Measurements from ENCODE around the gene PPP4R4.

DNA sequence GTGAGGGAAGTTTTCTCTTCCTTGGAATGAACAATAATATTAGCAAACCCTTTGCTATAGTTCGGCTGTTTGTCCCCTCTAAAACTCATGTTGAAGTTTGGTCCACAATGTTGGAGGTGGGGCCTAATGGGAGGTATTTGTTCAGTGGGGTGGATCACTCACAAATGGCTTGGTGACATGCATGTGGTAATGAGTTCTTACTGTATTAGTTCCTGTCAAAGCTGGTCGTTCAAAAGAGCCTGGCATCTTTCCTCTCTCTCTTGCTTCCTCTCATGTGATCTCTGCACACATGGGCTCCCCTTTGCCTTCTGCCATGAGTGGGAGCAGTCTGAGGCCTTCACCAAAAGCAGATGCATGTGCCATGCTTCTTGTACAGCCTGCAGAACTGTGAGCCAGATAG, 13.1 kb upstream of the PPP4R4 start:
- TF ChIP-seq EZH2 (IDR thresholded peaks at IDR 0.05) (no peak), ZBTB33 (IDR thresholded peaks at IDR 0.05; ENCODE audit: extremely low read depth, insufficient replicate concordance, low read length) (no peak), POLR2A (IDR thresholded peaks at IDR 0.05; ENCODE audit: borderline replicate concordance, extremely low read depth, insufficient read depth, insufficient read length) (no peak), ZNF274 (IDR thresholded peaks at IDR 0.05; ENCODE audit: low read depth, low read length) (no peak), TCF7L2 (IDR thresholded peaks at IDR 0.05; ENCODE audit: borderline replicate concordance, extremely low read depth, insufficient read depth, insufficient read length) (no peak), EZH2phosphoT487 (IDR thresholded peaks at IDR 0.05; ENCODE audit: borderline replicate concordance) (no peak)
- TF ChIP-seq, protein P1, sequence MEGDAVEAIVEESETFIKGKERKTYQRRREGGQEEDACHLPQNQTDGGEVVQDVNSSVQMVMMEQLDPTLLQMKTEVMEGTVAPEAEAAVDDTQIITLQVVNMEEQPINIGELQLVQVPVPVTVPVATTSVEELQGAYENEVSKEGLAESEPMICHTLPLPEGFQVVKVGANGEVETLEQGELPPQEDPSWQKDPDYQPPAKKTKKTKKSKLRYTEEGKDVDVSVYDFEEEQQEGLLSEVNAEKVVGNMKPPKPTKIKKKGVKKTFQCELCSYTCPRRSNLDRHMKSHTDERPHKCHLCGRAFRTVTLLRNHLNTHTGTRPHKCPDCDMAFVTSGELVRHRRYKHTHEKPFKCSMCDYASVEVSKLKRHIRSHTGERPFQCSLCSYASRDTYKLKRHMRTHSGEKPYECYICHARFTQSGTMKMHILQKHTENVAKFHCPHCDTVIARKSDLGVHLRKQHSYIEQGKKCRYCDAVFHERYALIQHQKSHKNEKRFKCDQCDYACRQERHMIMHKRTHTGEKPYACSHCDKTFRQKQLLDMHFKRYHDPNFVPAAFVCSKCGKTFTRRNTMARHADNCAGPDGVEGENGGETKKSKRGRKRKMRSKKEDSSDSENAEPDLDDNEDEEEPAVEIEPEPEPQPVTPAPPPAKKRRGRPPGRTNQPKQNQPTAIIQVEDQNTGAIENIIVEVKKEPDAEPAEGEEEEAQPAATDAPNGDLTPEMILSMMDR (IDR thresholded peaks at IDR 0.05 in 2 of 3, conservative IDR thresholded peaks at IDR 0.05 in 1 of 3; ENCODE audit: borderline replicate concordance in 1 of 3, insufficient read depth in 1 of 3, low read depth in 2 of 3, low read length in 2 of 3) = no peak
- TF ChIP-seq, protein P2, sequence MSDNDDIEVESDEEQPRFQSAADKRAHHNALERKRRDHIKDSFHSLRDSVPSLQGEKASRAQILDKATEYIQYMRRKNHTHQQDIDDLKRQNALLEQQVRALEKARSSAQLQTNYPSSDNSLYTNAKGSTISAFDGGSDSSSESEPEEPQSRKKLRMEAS (IDR thresholded peaks at IDR 0.05) = no peak
